GM20000 (cell line): ENCODE data around the gene NPM3.

Experiments
- DNase-seq: peaks from one replicate; pipeline ENCODE4 v3.0.0; 2012; ENCODE audit warnings: low spot score
- TF ChIP-seq, protein P1 (sequence below): IDR thresholded peaks from 2 replicates; pipeline ENCODE4 v1.5.1; 2012; ENCODE audit warnings: mild to moderate bottlenecking, control low read depth; ENCODE audit errors: extremely low read depth, missing control alignments

NPM3 gene

DNA sequence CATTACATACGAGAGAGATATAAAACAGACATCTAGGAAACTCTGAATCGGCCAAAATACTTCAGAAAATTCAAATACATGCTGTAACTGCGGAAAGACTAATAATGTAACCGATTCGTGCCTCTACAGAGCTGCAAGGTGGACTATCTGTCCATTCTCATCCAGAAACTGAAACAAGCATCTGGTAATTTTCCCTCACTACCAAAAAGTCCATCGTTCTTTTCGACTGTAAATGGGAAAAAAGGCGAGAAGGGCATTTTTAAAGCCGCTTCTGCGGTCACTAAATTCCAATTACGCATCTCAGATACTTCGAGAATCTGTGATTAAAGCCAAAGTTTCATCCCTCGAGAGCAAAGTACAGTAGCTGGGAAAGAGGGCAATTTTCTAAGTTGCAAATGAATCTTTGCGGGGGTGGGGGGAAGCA is 33.7 kb upstream of the NPM3 start:
- TF ChIP-seq, protein P1, sequence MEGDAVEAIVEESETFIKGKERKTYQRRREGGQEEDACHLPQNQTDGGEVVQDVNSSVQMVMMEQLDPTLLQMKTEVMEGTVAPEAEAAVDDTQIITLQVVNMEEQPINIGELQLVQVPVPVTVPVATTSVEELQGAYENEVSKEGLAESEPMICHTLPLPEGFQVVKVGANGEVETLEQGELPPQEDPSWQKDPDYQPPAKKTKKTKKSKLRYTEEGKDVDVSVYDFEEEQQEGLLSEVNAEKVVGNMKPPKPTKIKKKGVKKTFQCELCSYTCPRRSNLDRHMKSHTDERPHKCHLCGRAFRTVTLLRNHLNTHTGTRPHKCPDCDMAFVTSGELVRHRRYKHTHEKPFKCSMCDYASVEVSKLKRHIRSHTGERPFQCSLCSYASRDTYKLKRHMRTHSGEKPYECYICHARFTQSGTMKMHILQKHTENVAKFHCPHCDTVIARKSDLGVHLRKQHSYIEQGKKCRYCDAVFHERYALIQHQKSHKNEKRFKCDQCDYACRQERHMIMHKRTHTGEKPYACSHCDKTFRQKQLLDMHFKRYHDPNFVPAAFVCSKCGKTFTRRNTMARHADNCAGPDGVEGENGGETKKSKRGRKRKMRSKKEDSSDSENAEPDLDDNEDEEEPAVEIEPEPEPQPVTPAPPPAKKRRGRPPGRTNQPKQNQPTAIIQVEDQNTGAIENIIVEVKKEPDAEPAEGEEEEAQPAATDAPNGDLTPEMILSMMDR: no peak
- DNase-seq: peak; percentile 59

DNA sequence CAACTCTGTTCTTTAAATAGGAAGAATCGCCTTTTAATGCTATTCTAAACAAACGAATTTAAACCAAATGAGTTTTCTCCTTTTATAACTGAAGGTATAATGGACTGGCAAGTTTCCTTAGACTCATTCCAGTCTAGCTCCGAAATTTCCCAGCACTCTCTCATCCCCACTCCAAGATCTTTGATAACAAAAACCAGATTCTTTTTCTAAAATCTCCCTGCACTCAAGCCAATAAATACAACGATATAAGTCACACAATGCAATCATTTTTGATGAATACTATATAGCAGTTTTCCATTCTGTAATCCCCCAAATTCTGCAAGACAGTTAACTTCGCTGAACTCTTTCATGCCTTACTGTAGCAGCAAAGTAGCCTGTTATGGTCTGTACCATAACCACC is 33.1 kb upstream of the NPM3 start:
- DNase-seq: no peak
- TF ChIP-seq, protein P1: no peak

DNA sequence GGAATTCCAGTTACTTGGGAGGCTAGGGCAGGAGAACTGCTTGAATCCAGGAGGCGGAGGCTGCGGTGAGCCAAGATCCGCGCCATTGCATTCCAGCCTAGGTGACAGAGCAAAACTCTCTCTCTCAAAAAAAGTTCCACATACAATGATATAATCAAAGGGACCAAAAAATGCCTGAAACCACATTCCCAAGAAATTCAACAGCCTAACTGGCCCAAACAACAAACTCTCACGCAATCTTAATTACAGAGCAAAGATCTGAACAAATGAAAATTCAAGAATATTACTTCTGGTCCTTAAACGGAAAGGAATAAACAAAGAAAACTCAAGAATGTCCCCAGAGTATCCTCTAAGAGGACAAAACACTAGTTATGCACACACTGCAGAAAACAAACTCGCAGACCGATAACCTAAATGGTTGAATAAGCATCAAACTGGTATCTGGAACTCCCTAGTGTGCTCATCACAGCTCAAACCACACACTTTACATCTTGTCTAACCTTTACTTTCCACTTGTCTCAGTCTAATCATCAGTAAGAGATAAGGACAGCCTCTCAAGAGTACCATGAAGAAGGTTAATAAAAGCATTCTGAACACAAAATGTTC is 31.3 kb upstream of the NPM3 start:
- peak; percentile 58 for DNase-seq

DNA sequence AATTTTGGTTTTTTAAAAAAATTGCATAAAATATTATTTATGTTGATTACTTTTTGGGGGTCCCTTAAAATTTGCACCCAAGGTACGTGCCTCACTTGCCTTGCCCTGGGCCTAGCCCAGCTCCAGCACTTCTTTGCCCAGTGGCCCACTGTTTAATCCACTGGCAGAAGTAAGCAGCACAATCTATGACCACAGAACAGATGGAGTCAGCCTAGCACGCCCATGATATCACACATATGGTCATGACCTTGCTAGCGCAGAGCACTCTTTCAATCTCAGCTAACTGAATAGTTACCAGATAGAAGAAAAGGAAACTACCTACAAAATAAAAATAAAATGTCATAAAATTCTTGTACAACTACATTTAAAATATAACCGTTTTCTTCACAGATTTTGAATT is 29.4 kb upstream of the NPM3 start:
- DNase-seq: no peak
- TF ChIP-seq, protein P1: no peak

More for the DNA sequence above, 31.3 kb upstream of the NPM3 start:
- TF ChIP-seq, protein P1: no peak

DNA sequence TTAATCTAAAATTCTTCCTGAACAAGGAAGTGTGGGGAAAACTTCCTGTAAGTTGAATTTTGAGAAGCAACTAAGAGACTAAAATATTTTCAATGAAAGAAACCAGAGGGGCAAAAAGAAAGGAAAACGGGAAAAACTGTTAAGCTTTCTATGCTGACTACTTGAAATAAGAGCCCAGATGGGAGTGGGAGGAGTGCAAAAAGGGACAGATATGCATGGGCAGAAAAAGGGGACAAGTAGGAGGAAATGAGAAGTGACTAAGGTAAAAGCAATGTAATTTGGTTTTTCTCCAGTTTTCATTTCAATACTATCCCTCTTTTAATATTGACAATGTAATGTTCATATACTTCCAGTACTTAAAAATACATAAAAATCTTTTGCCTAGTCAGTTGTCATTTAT is 23.9 kb upstream of the NPM3 start:
- no peak for DNase-seq
- TF ChIP-seq, protein P1: no peak

DNA sequence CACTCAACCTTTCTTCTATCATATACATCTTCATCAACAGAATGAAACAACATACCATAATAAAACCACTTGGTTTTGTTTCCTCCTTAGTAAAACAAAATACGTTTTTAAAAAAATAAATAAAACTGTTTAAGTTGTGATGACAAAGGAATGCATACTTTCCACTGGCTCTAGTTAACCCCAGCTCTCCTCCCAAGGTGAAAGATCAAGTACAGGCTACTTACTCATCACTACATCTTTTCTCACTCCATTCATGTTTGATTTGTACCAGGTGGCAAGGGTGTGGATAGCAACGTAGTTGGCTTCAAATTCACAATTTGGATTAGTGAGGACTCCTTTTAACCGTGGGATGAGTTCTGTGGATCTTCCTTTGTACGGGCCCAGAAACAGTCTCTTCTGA is 20.3 kb upstream of the NPM3 start:
- TF ChIP-seq, protein P1: no peak
- DNase-seq: no peak

DNA sequence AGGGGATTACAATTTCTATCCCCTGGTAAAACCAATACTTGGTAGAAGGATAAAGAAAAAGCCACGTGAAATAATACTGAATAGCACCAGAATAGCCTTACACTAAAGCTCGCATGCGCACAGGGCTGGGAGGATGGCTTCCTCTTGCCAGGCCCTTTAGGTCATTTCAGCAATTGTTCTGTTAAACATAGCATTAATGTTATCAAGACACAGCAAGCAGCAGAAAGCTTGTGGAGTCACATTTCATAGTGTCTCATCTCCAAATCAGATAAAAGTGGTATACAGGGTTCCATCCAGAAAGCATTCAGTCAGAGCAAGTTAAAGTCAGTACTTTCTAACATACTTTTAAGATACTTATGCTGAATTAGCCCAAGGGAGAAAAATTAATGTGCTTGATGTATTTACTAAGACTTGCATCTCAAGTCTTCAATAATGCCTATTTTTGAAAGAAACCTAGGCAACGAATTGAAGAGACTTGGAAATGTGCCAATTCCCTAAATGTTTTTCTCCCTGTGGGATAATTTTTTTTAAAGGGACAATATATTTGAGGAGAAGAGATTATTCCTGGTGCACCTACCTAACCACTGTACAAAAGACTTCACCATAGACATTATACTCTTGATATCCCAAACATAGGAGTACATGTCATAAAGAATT is 14.3 kb upstream of the NPM3 start:
- no peak for DNase-seq
- TF ChIP-seq, protein P1: no peak
